ENCODE measurements around the gene BDNF. TPM values are rescaled to one million over a fixed set of nuclear protein-coding genes. Genes with fewer than 3 reads are reported as not detected.

The BDNF gene
- total and polyA plus RNA-seq, 3 donors from 2014 or later: 0.62 to 1.1 (median 0.87) TPM

DNA sequence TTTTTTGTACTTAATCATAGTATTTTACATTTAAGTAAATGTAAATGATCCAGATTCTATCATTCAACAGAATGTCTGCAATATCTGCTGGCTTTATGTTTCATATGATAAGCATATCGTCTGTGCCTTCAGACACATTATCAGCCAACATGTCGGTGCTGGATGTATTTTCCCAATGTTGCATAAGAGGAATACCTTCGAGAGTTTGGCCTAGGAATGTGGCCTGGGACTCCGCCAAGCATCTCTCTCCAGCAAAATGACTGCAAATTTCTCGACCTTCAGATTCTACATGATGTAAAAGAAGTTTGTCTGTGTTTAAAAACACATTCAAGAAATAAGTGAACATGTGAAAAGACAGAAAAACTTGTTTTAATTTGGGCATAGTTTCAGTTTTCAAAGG, 6.9 kb downstream of the BDNF start:
- WGBS, 2 donors: 68 to 76% methylated on average over 5 of the region's 5 CpGs
- Histone ChIP-seq H3K9me3 (no peaks in the 10 kb centered on the region), H3K27ac (no peak overlapping the region), H3K27me3 (no peaks in the 10 kb centered on the region), H3K4me3 (no peak overlapping the region), H3K36me3 (ENCODE audit: low read depth, missing control alignments) (no peaks in the 10 kb centered on the region), H3K4me1 (no peaks in the 10 kb centered on the region)
- no peak for DNase-seq
- intact Hi-C loops (cut with DNase I; ENCODE audit: low total_unique reads): no loop called here
- TF ChIP-seq POLR2A (IDR thresholded peaks at IDR 0.05): no peak
- TF ChIP-seq CTCF (IDR thresholded peaks at IDR 0.05): no peak

GRCh38 chr11:27692781-27693180, 7.5 kb downstream of the BDNF start:
- Histone ChIP-seq H3K4me3 (no peak overlapping the region), H3K36me3 (ENCODE audit: low read depth, missing control alignments) (no peaks in the 10 kb centered on the region), H3K9me3 (no peaks in the 10 kb centered on the region), H3K27me3 (no peaks in the 10 kb centered on the region), H3K27ac (no peak overlapping the region), H3K4me1 (no peaks in the 10 kb centered on the region)
- TF ChIP-seq POLR2A (IDR thresholded peaks at IDR 0.05) (no peak), CTCF (IDR thresholded peaks at IDR 0.05) (no peak)
- 96% methylated on average over 2 of the region's 2 CpGs for WGBS, 2 donors
- intact Hi-C loops (cut with DNase I; ENCODE audit: low total_unique reads): no loop called here
- DNase-seq: no peak

DNA sequence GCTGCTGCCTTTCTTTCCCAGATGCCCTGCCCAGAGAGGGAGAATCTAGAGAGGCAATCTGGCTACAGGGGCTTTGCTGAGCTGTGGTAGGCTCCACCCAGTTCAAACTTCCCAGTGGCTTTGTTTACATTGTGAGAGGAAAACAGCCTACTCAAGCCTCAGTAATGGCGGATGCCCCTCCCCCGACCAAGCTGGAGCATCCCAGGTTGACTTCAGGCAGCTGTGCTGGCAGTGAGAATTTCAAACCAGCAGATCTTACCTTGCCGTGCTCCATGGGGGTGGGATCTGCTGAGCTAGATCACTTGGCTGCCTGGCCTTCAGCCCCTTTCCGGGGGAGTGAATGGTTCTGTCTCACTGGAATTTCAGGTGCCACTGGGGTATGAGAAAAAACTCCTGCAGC, 12.2 kb downstream of the BDNF start:
- Histone ChIP-seq H3K36me3 (ENCODE audit: low read depth, missing control alignments) (no peaks in the 10 kb centered on the region), H3K4me3 (no peak overlapping the region), H3K27ac (no peak overlapping the region), H3K4me1 (no peaks in the 10 kb centered on the region), H3K9me3 (no peaks in the 10 kb centered on the region), H3K27me3 (no peaks in the 10 kb centered on the region)
- 81 to 100% methylated on average over 1 to 4 of the region's 4 CpGs for WGBS, 2 donors
- TF ChIP-seq POLR2A (IDR thresholded peaks at IDR 0.05) (no peak), CTCF (IDR thresholded peaks at IDR 0.05) (no peak)
- no peak for DNase-seq
- intact Hi-C loops (cut with DNase I; ENCODE audit: low total_unique reads): no loop called here

DNA sequence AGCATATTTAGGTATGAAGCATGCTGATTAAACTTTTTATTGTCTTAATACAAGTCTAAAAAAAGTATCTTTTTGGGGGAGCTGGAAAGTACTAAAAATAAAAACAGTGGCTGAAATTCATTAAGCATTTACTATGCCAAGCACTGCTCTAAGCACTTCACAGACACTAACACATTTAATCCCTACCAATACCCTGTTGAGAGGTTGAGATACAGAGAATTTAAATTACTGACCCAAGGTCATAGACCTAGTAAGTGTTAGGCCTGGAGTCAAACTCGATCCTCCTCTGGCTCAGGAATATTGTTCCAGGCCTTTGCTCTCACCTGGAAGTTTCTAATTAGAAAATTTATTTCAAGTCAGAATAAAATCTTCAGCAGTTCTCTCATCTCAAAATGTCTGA, 18.6 kb downstream of the BDNF start:
- 62 to 79% methylated on average over 1 of the region's 1 CpG for WGBS, 2 donors
- Histone ChIP-seq H3K9me3 (no peaks in the 10 kb centered on the region), H3K4me1 (no peaks in the 10 kb centered on the region), H3K27me3 (no peaks in the 10 kb centered on the region), H3K36me3 (ENCODE audit: low read depth, missing control alignments) (no peaks in the 10 kb centered on the region), H3K27ac (no peak overlapping the region), H3K4me3 (no peak overlapping the region)
- intact Hi-C loops (cut with DNase I; ENCODE audit: low total_unique reads): no loop called here
- no peak for DNase-seq
- TF ChIP-seq CTCF (IDR thresholded peaks at IDR 0.05): no peak
- TF ChIP-seq POLR2A (IDR thresholded peaks at IDR 0.05): no peak

- DNase-seq: no peak
- H3K4me1 ChIP-seq: no peaks in the 10 kb centered on the region
- no peaks in the 10 kb centered on the region for H3K9me3 ChIP-seq
- no peaks in the 10 kb centered on the region for H3K36me3 ChIP-seq (ENCODE audit: low read depth, missing control alignments)
- no peak overlapping the region for H3K4me3 ChIP-seq
- 90 to 93% methylated on average over 5 of the region's 5 CpGs for WGBS, 2 donors
- TF ChIP-seq CTCF (IDR thresholded peaks at IDR 0.05) (no peak), POLR2A (IDR thresholded peaks at IDR 0.05) (no peak)
- no peak overlapping the region for H3K27ac ChIP-seq
- intact Hi-C loops (cut with DNase I; ENCODE audit: low total_unique reads): no loop called here
- H3K27me3 ChIP-seq: no peaks in the 10 kb centered on the region
Observed at GRCh38 chr11:27679136-27680015, 20.9 kb downstream of the BDNF start.
